Measurements from ENCODE around the gene TRIM67.

DNA sequence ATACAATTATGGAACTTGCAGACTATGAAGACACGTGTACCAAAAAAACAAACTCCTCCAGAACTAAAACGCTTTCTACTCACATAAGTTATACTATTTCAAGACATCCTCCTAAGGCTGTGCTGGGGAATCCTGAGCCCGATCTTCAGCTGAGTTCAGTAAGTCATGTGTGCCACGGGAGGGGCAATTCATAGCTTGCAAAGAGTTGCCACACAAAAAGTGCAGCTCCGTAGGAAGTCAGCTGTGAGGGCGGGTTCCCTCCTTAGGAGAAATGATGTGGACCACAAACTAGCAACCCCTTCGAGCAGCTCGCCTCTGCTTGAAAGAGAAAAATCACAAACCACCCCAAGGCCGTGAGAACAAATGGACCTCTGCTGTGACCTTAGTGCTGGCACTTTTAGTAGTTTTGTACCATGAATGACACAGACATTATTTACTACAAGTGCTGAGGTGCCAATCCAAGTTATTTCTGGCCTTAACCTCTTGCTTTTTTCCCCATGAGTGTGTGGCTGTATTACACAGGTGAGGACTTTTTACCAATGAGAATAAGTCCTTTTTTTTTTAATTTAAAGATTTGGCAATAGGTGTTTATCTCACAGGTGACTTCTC lies 35.8 kb upstream of the TRIM67 start:
- no peak for TF ChIP-seq POLR2A (IDR thresholded peaks at IDR 0.05; ENCODE audit: low read depth, low read length)
- TF ChIP-seq, protein P1, sequence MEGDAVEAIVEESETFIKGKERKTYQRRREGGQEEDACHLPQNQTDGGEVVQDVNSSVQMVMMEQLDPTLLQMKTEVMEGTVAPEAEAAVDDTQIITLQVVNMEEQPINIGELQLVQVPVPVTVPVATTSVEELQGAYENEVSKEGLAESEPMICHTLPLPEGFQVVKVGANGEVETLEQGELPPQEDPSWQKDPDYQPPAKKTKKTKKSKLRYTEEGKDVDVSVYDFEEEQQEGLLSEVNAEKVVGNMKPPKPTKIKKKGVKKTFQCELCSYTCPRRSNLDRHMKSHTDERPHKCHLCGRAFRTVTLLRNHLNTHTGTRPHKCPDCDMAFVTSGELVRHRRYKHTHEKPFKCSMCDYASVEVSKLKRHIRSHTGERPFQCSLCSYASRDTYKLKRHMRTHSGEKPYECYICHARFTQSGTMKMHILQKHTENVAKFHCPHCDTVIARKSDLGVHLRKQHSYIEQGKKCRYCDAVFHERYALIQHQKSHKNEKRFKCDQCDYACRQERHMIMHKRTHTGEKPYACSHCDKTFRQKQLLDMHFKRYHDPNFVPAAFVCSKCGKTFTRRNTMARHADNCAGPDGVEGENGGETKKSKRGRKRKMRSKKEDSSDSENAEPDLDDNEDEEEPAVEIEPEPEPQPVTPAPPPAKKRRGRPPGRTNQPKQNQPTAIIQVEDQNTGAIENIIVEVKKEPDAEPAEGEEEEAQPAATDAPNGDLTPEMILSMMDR (conservative IDR thresholded peaks at IDR 0.05; ENCODE audit: low read depth, low read length) = no peak
- TF ChIP-seq SMC3 (IDR thresholded peaks at IDR 0.05; ENCODE audit: low read depth, low read length) = no peak

Measured in IMR-90 (cell line).